ENCODE measurements around the gene FAM171A2. TPM values are rescaled to one million over a fixed set of nuclear protein-coding genes. Genes with fewer than 3 reads are reported as not detected.

The FAM171A2 gene
- total and polyA plus RNA-seq, 2 of the 8 experiments (the other 6 are each of a cell fraction or from before 2014, with no cell fraction given), result 21.9 to 24.1 TPM

GRCh38 chr17:44389723-44390202, 26.1 kb upstream of the FAM171A2 start:
- Histone ChIP-seq H3K23ac (ENCODE audit: insufficient read length) (no peak overlapping the region), H3K4me2 (ENCODE audit: insufficient read depth in 1 of 2, low read depth in 2 of 2, low read length in 2 of 2) (no peak overlapping the region), H3K36me3 (ENCODE audit: control insufficient read depth in 2 of 4, insufficient read depth in 4 of 4, low read length in 3 of 4) (no peaks in the 10 kb centered on the region), H3K9ac (replicated peaks in 1 of 4; ENCODE audit: extremely low read depth in 1 of 4, low read depth in 3 of 4, low read length in 3 of 4) (no peak overlapping the region), H3K79me2 (ENCODE audit: control insufficient read depth in 1 of 2, insufficient read depth in 2 of 2, low read length in 2 of 2) (no peaks in the 10 kb centered on the region), H4K20me1 (replicated peaks in 1 of 2; ENCODE audit: control insufficient read depth in 1 of 2, insufficient read depth in 2 of 2, low read length in 2 of 2) (no peaks in the 10 kb centered on the region), H2BK15ac (ENCODE audit: low read length) (no peak overlapping the region), H2AK5ac (ENCODE audit: low read depth, low read length) (no peak overlapping the region; the same call in 1 of the 2 replicates), H3K4ac (replicated peaks; ENCODE audit: insufficient read length, low read depth, low read length) (no peak overlapping the region), H4K91ac (replicated peaks; ENCODE audit: insufficient read length, low read length) (no peak overlapping the region), H2BK120ac (replicated peaks; ENCODE audit: low read depth, low read length) (no peak overlapping the region), H3K4me3 (ENCODE audit: extremely low read depth in 1 of 4, insufficient read depth in 2 of 4, low read depth in 3 of 4, low read length in 4 of 4) (no peak overlapping the region), H3K9me3 (ENCODE audit: insufficient read depth in 2 of 2, low read depth in 1 of 2, low read length in 1 of 2) (no peaks in the 10 kb centered on the region), H3K14ac (ENCODE audit: insufficient read length) (no peak overlapping the region), H2BK20ac (ENCODE audit: low read length) (no peak overlapping the region), H3K18ac (ENCODE audit: extremely low read depth, low read length) (no peak overlapping the region), H4K5ac (ENCODE audit: insufficient read length, low read depth, low read length) (no peak overlapping the region), H3K27ac (ENCODE audit: low read depth, low read length) (no peak overlapping the region), H3K23me2 (ENCODE audit: low read depth, low read length) (peaks cover 9% of the 10 kb centered on the region; the same call in 1 of the 2 replicates), H2BK12ac (ENCODE audit: low read depth, low read length) (no peak overlapping the region), H3K27me3 (replicated peaks in 1 of 4; ENCODE audit: control insufficient read depth in 3 of 4, extremely low read depth in 1 of 4, insufficient read depth in 3 of 4, low read length in 3 of 4) (peaks cover 0 to 15% (median 12%) of the 10 kb centered on the region in 4 experiments; a peak in 5 of 7 replicates), H4K8ac (ENCODE audit: extremely low read depth, insufficient read depth, low read length) (no peak overlapping the region), H2AFZ (ENCODE audit: low read length) (no peak overlapping the region), H2BK5ac (ENCODE audit: low read depth, low read length) (no peak overlapping the region), H3K56ac (replicated peaks; ENCODE audit: insufficient read length, low read depth, low read length) (no peak overlapping the region), H3K4me1 (replicated peaks in 1 of 4; ENCODE audit: control insufficient read depth in 3 of 4, insufficient read depth in 4 of 4, low read length in 3 of 4) (peaks cover 0 to 9% (median 3%) of the 10 kb centered on the region in 4 experiments; a peak in 5 of 7 replicates), H3K79me1 (ENCODE audit: low read depth, low read length) (no peaks in the 10 kb centered on the region)
- WGBS, 2 experiments (ENCODE audit: extremely low coverage in 1 of 2, insufficient coverage in 1 of 2, insufficient read length in 1 of 2, insufficient replicate concordance in 2 of 2, low coverage in 1 of 2, low lambda C conversion rate in 2 of 2, missing lambda C conversion rate in 1 of 2), result 90% methylated on average over 5 of the region's 6 CpGs; no CpG with 5 or more reads in 1 of the 2 experiments
- DNase-seq (ENCODE audit: low read depth in 1 of 2, low spot score in 2 of 2) (no peak), FAIRE-seq (no peak)
- ChIA-PET CTCF (ENCODE audit: partially characterized antibody) (interaction anchor here (0.5 to 2.1 kb wide), 4 partner anchors 9 to 133 kb away, joined by 3 to 9 read pairs (median 6); no protein-coding TSS in a partner anchor), POLR2A (ENCODE audit: partially characterized antibody) (no interaction called here)
- TF ChIP-seq E2F6 (IDR thresholded peaks at IDR 0.05), result no peak
- TF ChIP-seq RBBP5 (IDR thresholded peaks at IDR 0.05; ENCODE audit: borderline replicate concordance, low read depth, low read length), result no peak
- TF ChIP-seq SIX5 (IDR thresholded peaks at IDR 0.05; ENCODE audit: low read depth, low read length), result no peak
- TF ChIP-seq RAD21 (IDR thresholded peaks at IDR 0.05 in 1 of 2, conservative IDR thresholded peaks at IDR 0.05 in 1 of 2; ENCODE audit: low read depth in 2 of 2, low read length in 2 of 2), result no peak
- no peak for TF ChIP-seq NANOG (IDR thresholded peaks at IDR 0.05; ENCODE audit: insufficient read depth, low read depth, low read length, poor library complexity, severe bottlenecking)
- TF ChIP-seq GABPA (IDR thresholded peaks at IDR 0.05; ENCODE audit: borderline replicate concordance, insufficient read depth, low read length), result no peak
- TF ChIP-seq SP1 (IDR thresholded peaks at IDR 0.05; ENCODE audit: low read depth, low read length), result no peak
- no peak for TF ChIP-seq CHD2 (IDR thresholded peaks at IDR 0.05; ENCODE audit: low read length)
- no peak for TF ChIP-seq CHD1 (IDR thresholded peaks at IDR 0.05; ENCODE audit: low read depth, low read length)
- TF ChIP-seq SAP30 (IDR thresholded peaks at IDR 0.05; ENCODE audit: insufficient read depth, insufficient replicate concordance, low read length), result no peak
- TF ChIP-seq USF2 (IDR thresholded peaks at IDR 0.05; ENCODE audit: low read length), result no peak

Data from H1 (cell line).